Astrocyte (in vitro differentiated cells and primary cell): ENCODE results near the gene RANBP17. TPM values are rescaled to one million over a fixed set of nuclear protein-coding genes. Genes with fewer than 3 reads are reported as not detected.

Source experiments
- DNase-seq: peaks from one replicate; pipeline ENCODE4 v3.0.0-alpha.2; 2010; ENCODE audit warnings: low read depth
- FAIRE-seq: peaks from 2 replicates; lab custom pipeline; 2011; peaks lifted over from hg19 to GRCh38; lab: Jason Lieb, UNC
- H2AFZ ChIP-seq: 2 replicates; pipeline ENCODE4 v1.6.0; 2012; ENCODE audit warnings: low read depth, low read length, inconsistent platforms
- H3K27ac ChIP-seq: 2 replicates; pipeline ENCODE4 v1.5.1; 2011; ENCODE audit warnings: low read depth, low read length, inconsistent platforms
- H3K27me3 ChIP-seq: 2 replicates; pipeline ENCODE4 v1.6.0; 2011; ENCODE audit warnings: low read length, inconsistent platforms; ENCODE audit not compliant: insufficient read depth
- H3K36me3 ChIP-seq: 2 replicates; pipeline ENCODE4 v1.5.1; 2011; ENCODE audit warnings: low read length, inconsistent platforms; ENCODE audit not compliant: insufficient read depth
- H3K4me1 ChIP-seq: 2 replicates; pipeline ENCODE4 v1.5.1; 2011; ENCODE audit warnings: low read length, inconsistent platforms; ENCODE audit not compliant: insufficient read depth
- H3K4me2 ChIP-seq: 2 replicates; pipeline ENCODE4 v1.6.0; 2012; ENCODE audit warnings: low read length, inconsistent platforms
- H3K4me3 ChIP-seq: 2 replicates; pipeline ENCODE4 v1.5.1; 2011; ENCODE audit warnings: low read depth, mild to moderate bottlenecking, low read length, inconsistent platforms; ENCODE audit not compliant: insufficient read depth
- H3K79me2 ChIP-seq: 2 replicates; pipeline ENCODE4 v1.6.0; 2012; ENCODE audit warnings: mild to moderate bottlenecking, low read length, inconsistent platforms; ENCODE audit not compliant: insufficient read depth
- H3K9ac ChIP-seq: 2 replicates; pipeline ENCODE4 v1.6.0; 2012; ENCODE audit warnings: mild to moderate bottlenecking, low read length, inconsistent platforms
- H3K9me3 ChIP-seq: 2 replicates; pipeline ENCODE4 v1.5.1; 2012; ENCODE audit warnings: low read depth, mild to moderate bottlenecking, low read length, inconsistent platforms; ENCODE audit not compliant: insufficient read depth
- H4K20me1 ChIP-seq: 2 replicates; pipeline ENCODE4 v1.6.0; 2012; ENCODE audit warnings: low read length, inconsistent platforms; ENCODE audit not compliant: insufficient read depth
- H3K27ac Mint-ChIP-seq: one replicate; pipeline ENCODE4 v1.8.0; 2021; ENCODE audit warnings: mild to moderate bottlenecking, mixed read lengths; ENCODE audit not compliant: unreplicated experiment
- H3K27me3 Mint-ChIP-seq: one replicate; pipeline ENCODE4 v1.8.0; 2021; ENCODE audit warnings: low read depth, mixed read lengths; ENCODE audit not compliant: unreplicated experiment
- H3K36me3 Mint-ChIP-seq: one replicate; pipeline ENCODE4 v1.8.0; 2021; ENCODE audit warnings: low read depth, mixed read lengths; ENCODE audit not compliant: unreplicated experiment
- H3K4me1 Mint-ChIP-seq: one replicate; pipeline ENCODE4 v1.8.0; 2021; ENCODE audit warnings: low read depth, mixed read lengths; ENCODE audit not compliant: unreplicated experiment
- H3K4me3 Mint-ChIP-seq: one replicate; pipeline ENCODE4 v1.8.0; 2021; ENCODE audit warnings: mild to moderate bottlenecking, moderate library complexity, mixed read lengths; ENCODE audit not compliant: unreplicated experiment
- H3K9me3 Mint-ChIP-seq: one replicate; pipeline ENCODE4 v1.8.0; 2021; ENCODE audit warnings: mild to moderate bottlenecking, mixed read lengths; ENCODE audit not compliant: unreplicated experiment
- EZH2 ChIP-seq: IDR thresholded peaks from 2 replicates; pipeline ENCODE4 v1.6.1; 2012; ENCODE audit warnings: mild to moderate bottlenecking, low read length, inconsistent platforms; ENCODE audit not compliant: insufficient read depth
- total RNA-seq: library from RNA; stranded (reverse); gene quantifications from 2 replicates; pipeline ENCODE4 v1.2.1, GENCODE V29; 2021
- TF ChIP-seq, protein P1 (sequence below): IDR thresholded peaks from 2 replicates; pipeline ENCODE4 v1.5.1; 2011; ENCODE audit warnings: low read depth, mild to moderate bottlenecking, inconsistent platforms, low read length, moderate library complexity; ENCODE audit not compliant: insufficient read depth

RANBP17 gene
- total RNA-seq, 1 donor from 2014 or later: 16.2 TPM

DNA sequence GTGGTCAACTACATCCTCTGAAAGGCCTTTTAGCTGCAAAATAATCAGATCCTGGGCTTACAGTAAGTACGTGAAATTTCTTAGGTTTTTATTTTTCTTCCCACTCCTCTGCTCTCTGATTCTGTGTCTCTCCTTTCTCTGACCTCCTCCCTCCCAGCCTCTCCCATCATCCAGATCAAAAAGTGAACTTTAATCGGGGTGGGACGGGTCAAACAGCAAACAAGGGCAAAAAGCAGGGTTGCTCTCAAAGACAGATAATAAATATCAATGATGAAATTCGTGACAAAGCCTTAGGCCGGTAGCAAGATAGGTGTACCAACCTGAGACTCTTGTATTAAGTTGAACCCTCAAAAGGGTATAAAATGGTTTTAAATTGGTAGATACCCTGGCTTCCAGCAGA is 76.1 kb downstream of the RANBP17 start:
- Mint-ChIP-seq H3K36me3 (peaks cover 8% of the 10 kb centered on the region), H3K4me3 (no peak overlapping the region), H3K4me1 (no peaks in the 10 kb centered on the region), H3K9me3 (peaks cover 2% of the 10 kb centered on the region), H3K27ac (no peak overlapping the region), H3K27me3 (no peaks in the 10 kb centered on the region)
- no peaks in the 10 kb centered on the region for H3K36me3 ChIP-seq
- H3K4me2 ChIP-seq: no peak overlapping the region
- H3K4me1 ChIP-seq: no peaks in the 10 kb centered on the region
- no peak overlapping the region for H2AFZ ChIP-seq
- H3K4me3 ChIP-seq: no peak overlapping the region
- no peak overlapping the region for H3K9ac ChIP-seq
- H4K20me1 ChIP-seq: no peaks in the 10 kb centered on the region
- DNase-seq (no peak), FAIRE-seq (no peak)
- no peak overlapping the region for H3K27ac ChIP-seq
- no peaks in the 10 kb centered on the region for H3K9me3 ChIP-seq
- no peak for TF ChIP-seq EZH2
- TF ChIP-seq, protein P1, sequence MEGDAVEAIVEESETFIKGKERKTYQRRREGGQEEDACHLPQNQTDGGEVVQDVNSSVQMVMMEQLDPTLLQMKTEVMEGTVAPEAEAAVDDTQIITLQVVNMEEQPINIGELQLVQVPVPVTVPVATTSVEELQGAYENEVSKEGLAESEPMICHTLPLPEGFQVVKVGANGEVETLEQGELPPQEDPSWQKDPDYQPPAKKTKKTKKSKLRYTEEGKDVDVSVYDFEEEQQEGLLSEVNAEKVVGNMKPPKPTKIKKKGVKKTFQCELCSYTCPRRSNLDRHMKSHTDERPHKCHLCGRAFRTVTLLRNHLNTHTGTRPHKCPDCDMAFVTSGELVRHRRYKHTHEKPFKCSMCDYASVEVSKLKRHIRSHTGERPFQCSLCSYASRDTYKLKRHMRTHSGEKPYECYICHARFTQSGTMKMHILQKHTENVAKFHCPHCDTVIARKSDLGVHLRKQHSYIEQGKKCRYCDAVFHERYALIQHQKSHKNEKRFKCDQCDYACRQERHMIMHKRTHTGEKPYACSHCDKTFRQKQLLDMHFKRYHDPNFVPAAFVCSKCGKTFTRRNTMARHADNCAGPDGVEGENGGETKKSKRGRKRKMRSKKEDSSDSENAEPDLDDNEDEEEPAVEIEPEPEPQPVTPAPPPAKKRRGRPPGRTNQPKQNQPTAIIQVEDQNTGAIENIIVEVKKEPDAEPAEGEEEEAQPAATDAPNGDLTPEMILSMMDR: no peak
- H3K79me2 ChIP-seq: no peaks in the 10 kb centered on the region
- no peaks in the 10 kb centered on the region for H3K27me3 ChIP-seq

DNA sequence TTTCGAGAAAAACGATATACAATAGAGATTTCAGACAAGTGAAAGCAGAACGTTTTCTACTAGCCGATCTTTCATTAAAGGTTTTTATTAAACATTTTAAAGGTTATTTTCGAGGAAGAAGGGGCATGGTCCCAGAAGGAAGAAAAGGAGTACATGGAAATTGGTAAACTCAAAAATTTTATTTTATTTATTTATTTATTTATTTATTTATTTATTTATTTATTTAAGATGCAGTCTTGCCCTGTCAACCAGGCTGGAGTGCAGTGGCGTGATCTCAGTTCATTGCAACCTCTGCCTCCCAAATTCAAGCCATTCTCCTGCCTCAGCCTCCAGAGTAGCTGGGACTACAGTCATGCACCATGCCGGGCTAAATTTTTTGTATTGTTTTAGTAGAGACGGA is 77.4 kb downstream of the RANBP17 start:
- Histone ChIP-seq H3K27ac (no peak overlapping the region), H4K20me1 (no peaks in the 10 kb centered on the region), H3K9ac (no peak overlapping the region), H3K4me3 (no peak overlapping the region), H3K27me3 (no peaks in the 10 kb centered on the region), H3K79me2 (no peaks in the 10 kb centered on the region), H3K4me1 (no peaks in the 10 kb centered on the region), H3K4me2 (no peak overlapping the region), H3K36me3 (no peaks in the 10 kb centered on the region), H2AFZ (no peak overlapping the region), H3K9me3 (no peaks in the 10 kb centered on the region)
- Mint-ChIP-seq H3K4me1 (no peaks in the 10 kb centered on the region), H3K4me3 (no peak overlapping the region), H3K27ac (no peak overlapping the region), H3K36me3 (peaks cover 8% of the 10 kb centered on the region), H3K27me3 (no peaks in the 10 kb centered on the region), H3K9me3 (no peaks in the 10 kb centered on the region)
- TF ChIP-seq EZH2: no peak
- TF ChIP-seq, protein P1: no peak
- DNase-seq (no peak), FAIRE-seq (no peak)

DNA sequence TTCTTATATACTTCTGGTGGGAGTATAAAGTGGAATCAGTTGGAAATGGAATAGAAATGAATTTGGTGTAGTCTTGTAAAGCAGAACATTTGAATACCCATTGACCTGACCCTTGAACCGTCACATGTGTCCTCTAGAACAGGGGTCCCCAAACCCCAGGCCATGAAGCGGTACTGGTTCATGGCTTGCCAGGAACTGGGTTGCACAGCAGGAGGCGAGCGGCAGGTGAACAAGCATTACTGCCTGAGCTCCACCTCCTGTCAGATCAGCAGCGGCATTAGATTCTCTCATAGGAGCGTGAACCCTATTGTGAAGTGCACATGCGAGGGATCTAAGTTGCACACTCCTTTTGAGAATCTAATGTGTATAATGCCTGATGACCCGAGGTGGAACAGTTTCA is 80.0 kb downstream of the RANBP17 start:
- H3K9me3 Mint-ChIP-seq: no peaks in the 10 kb centered on the region
- H3K9me3 ChIP-seq: no peaks in the 10 kb centered on the region

More for the DNA sequence above, 80.0 kb downstream of the RANBP17 start:
- H4K20me1 ChIP-seq: no peaks in the 10 kb centered on the region
- no peaks in the 10 kb centered on the region for H3K27me3 ChIP-seq
- H3K9ac ChIP-seq: no peak overlapping the region
- no peak overlapping the region for H3K27ac ChIP-seq
- no peak overlapping the region for H2AFZ ChIP-seq
- DNase-seq (no peak), FAIRE-seq (no peak)
- no peak overlapping the region for H3K4me2 ChIP-seq
- peaks cover 2% of the 10 kb centered on the region for H3K36me3 ChIP-seq
- H3K27ac Mint-ChIP-seq: no peak overlapping the region
- no peak overlapping the region for H3K4me3 ChIP-seq
- no peak for TF ChIP-seq EZH2
- TF ChIP-seq, protein P1: no peak
- H3K4me3 Mint-ChIP-seq: no peak overlapping the region
- H3K36me3 Mint-ChIP-seq: peaks cover 7% of the 10 kb centered on the region
- no peaks in the 10 kb centered on the region for H3K79me2 ChIP-seq
- H3K4me1 ChIP-seq: no peaks in the 10 kb centered on the region
- no peaks in the 10 kb centered on the region for H3K27me3 Mint-ChIP-seq
- no peaks in the 10 kb centered on the region for H3K4me1 Mint-ChIP-seq
